ENCODE results near the gene OTUB2.

The OTUB2 gene

GRCh38 chr14:93997082-93997481, 29.1 kb upstream of the OTUB2 start, which contains the start of gene CCDC197:
Gene CCDC197, plus strand, starts transcription at chr14:93997301. Its CDS starts 831 bp downstream, at chr14:93998132.
- DNase-seq (ENCODE audit: low spot score): no peak

DNA sequence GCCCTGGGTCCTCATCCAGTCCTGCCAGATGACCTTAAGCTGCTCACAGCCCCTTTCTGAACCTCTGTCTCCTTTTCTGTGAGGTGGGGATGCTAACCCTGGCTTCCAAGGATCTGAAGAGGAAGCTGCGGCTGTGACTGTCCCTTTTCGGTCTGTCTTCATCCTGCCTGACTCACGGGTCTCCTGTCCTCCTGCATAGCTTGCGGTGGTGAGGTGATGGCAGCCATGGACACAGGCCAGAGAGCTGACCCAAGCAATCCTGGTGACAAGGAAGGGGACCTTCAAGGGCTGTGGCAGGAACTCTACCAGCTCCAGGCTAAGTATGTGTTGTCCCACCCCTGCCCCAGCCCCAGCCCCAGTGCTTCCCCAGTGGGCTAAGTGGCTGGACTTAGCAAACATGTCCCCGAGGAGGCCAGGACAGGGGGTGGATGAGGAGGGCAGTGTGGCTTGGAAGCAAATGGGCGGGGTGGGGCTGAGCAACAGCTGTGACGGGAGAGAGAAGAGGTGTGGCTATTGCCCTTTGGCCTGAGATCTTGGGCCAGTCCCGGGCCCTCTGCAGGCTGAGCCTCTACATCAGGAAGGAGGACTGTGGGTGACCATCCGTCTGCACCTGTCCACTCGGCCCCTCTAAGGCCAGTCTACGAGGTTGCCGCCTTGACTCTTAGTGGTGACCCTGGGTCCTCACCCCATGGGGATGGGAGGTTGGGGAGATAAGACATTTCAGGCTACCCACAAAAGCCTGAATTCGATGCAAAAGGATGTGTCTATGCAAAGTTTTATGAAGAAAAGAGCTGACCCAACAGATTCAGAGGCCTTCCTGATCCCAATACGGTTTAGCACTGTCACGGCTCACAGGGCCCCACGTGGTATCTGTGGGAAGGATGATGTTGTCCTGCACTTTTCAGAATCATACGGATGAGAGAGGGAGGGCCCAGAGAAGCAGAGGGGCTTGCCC, 27.9 kb upstream of the OTUB2 start:
- no peak for DNase-seq (ENCODE audit: low spot score)

- no peak for DNase-seq (ENCODE audit: low spot score)
These were observed 27.2 kb upstream of the OTUB2 start for GRCh38 chr14:93998871-93999403.

- no peak for DNase-seq (ENCODE audit: low spot score)
These were observed 26.6 kb upstream of the OTUB2 start for GRCh38 chr14:93999573-93999972.

DNA sequence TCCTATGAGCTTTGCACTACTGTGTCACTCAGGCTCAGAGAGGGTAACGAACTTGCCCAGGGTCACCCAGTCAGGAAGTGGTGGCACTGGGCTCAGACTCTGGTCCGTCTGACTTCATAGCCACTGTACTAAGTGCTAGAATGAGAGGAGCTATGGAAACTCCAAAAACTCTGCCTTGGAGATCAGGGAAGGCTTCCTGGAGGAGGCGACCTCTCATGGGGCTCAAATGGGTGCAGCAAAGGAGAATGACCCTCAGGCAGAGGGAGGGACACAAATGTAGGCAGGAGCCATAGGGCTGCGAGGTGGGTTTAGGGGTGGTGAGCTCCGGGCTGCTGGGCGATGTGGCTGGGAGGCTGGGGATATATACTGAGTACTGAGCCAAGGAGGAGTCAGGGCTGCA, 25.9 kb upstream of the OTUB2 start:
- DNase-seq (ENCODE audit: low spot score): no peak

DNA sequence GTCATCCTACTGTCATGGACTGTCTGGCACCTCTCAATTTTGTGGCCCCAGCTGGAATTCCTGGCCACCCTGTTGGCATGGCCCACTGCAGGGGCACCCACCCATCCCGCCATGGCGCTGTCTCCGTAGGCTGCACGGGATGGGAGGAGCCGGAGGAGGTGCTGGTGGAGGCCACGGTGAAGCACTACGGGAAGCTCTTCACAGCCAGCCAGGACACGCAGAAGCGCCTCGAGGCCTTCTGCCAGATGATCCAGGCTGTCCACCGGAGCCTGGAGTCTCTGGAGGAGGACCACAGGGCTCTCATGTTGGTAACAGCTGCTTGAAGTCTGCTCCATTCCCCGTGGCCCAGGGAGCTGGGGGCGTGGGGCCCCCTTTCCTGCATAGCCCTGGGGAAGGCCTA, 25.1 kb upstream of the OTUB2 start:
- DNase-seq (ENCODE audit: low spot score): no peak

- peak; percentile 80 for DNase-seq (ENCODE audit: low spot score)
These were observed 24.4 kb upstream of the OTUB2 start for GRCh38 chr14:94001501-94002396.

DNA sequence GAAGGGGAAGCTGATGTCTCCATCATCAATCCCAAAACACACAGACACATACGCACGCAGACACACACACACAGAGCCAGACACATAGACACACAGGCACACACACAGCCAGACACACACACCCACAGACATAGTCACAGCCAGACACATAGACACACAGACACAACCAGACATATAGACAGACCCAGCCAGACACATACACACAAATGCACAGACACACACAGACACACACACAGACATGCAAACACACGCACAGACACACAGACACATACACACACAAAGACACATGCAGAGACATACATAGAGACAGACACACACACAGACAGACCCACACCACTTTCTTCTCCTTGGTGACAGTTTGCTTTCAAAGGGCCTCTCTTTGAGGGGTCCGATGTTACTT, 22.7 kb upstream of the OTUB2 start:
- DNase-seq (ENCODE audit: low spot score): no peak

- DNase-seq (ENCODE audit: low spot score): no peak
These were observed 22.1 kb upstream of the OTUB2 start for GRCh38 chr14:94004015-94004414.

GRCh38 chr14:94005324-94006073, 20.6 kb upstream of the OTUB2 start:
- DNase-seq (ENCODE audit: low spot score): no peak

DNA sequence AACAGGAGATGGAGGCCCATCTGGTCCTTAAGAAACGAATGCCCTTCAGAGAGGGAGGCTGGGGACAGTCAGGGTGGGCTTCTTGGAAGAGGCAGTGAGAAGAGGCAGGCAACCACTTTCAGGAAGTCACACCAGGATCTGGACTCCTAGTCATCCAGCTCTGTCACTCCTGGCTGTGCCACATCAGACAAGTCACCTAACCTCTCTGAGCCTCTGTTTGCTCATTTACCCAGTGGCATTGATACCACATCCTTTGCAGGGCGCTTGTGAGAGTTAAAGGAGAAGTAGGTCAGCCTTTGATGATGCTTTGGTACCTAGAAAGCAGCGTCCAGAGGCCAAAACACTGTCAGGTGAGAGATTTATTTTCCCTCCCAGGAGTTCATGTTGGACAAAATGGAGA, 17.9 kb upstream of the OTUB2 start:
- DNase-seq (ENCODE audit: low spot score): no peak

DNA sequence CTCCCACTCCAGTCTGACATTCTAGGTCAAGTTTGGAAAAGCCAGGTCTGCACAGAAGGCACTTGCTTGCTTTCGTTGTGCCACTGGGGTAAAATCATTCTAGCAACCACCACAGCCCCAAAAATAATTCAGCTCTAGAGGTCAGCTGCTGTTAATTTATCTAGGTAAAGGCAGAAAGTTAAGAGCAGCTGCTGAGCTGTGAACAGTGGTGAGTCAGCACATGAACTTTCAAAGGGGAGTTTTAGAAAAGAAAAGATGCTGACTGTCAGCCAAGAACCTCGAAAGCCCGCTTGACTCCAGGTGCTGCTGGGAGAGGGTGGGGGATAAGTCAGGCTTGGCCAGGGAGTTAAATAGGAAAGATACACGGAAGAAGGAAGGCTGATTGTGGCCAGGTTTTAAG, 16.4 kb upstream of the OTUB2 start:
- DNase-seq (ENCODE audit: low spot score): no peak

DNA sequence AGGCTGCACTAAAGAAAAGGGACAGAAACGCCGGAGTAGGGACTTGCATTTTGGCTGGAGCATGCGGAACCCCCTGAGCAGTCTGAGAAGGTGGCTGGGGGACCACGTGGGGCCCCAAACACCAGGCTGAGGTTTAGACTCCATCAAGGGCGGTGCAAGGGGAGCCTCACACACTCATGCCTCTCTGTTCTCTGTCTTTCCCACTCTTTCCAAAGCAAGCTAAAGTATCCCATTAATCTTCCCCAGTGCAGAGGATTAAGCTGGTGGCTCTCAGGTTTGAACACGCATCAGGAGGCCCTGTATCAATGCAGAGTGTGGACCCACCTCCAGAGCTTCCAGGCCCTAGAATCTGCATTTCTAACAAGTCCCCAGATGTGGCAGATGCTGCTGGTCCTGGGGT, 15.5 kb upstream of the OTUB2 start:
- DNase-seq (ENCODE audit: low spot score): no peak

DNA sequence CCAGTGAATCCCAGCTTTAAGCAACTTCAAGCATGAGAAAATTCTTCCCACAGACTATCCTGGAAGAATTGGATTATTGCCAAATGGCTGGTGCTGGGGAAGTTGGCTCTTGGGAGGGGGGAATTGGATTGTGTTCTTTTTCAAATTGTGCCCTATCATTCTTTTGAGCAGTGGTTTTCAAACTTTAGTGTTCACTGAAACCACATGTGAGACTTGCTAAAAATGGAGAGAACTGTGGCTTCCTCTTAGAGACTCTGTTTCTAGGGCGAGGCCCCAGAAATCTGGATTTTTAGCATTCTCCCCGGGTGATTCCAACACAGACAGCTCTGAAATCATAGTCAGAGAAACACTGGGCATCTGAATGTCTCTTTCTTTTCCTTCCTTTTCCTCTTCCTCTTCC, 14.3 kb upstream of the OTUB2 start:
- DNase-seq (ENCODE audit: low spot score): no peak

GRCh38 chr14:94014382-94014781, 11.8 kb upstream of the OTUB2 start:
- no peak for DNase-seq (ENCODE audit: low spot score)

GRCh38 chr14:94015223-94015622, 10.9 kb upstream of the OTUB2 start:
- DNase-seq (ENCODE audit: low spot score): no peak

GRCh38 chr14:94016446-94016976, 9.6 kb upstream of the OTUB2 start:
- DNase-seq (ENCODE audit: low spot score): peak; percentile 71

DNA sequence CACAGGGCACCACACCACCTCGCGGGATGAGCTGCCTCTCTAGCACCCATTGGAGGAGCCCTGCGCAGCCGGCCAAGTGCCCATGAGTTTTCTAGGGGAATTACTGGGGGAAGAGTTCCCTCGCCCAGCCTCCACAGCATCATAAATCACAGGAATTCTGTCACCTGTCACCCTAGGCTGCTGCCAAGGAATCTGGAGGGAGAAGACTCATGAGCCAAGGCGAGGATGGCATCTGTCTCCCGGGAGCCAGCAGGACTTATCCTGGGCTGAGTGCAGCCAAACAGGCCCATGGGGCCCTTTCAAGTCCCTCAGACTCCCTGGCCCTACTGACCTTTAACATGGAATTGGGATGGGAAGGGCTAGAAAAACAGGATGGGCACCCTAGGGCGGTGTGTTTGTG, 7.8 kb upstream of the OTUB2 start:
- DNase-seq (ENCODE audit: low spot score): peak; percentile 44

DNA sequence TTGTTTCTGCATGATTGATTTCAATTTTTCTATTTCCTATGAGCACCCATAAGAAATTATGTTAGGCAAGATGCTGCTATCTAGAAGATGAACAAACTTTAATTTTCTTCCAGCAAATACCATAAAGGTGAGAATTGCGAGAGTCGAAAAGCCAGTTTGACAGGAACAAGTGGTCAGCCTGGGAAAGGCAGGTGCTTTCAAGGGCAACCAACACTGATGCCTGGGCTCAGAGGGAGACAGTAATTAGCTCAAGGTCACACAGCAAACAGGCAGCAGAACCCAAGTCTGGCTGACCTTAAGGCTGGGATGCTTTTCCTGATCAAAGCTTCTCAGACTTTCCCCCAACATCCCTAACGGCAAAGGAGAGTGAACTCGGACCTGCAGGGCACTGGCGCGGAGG, 6.8 kb upstream of the OTUB2 start:
- DNase-seq (ENCODE audit: low spot score): no peak

DNA sequence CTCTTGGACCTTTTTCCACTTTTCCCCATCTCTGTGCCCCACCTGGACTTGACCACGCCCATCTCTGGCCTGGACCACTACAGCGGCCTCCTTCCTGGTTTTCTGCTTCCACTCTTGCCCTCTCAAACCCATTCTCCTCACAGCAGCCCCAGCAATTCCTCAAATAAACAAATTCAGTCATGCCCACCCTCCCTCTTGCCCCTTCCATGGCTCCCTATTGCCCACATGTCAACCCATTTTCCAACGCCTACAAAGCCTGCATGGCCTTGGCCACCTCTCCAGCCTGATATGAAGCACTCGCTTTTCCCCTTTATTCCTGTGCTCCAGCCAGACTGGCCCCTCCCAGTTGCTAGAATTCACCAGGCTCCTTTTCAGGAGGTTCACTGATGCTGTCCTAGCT, 5.9 kb upstream of the OTUB2 start:
- DNase-seq (ENCODE audit: low spot score): no peak

DNA sequence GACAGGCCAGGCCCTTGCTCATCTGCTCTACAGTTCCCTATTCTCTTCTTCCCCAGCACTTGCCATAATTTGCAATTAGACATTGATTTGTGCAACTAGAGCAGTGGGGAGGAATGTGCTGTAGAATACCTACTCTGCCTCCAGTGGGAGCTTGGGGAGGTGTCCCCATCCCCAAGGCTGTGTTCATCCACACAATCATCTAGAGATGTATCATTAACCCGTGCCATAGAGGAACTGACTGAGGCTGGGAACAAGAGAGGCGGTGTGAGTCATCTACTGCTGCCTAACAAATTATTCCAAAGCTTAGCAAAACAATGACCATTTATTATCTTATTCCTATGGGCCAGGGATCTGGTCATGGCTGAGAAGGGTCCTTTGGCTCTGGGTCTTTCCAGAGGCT, 5.1 kb upstream of the OTUB2 start:
- DNase-seq (ENCODE audit: low spot score): no peak
